ENCODE measurements around the gene JADE3. TPM values are rescaled to one million over a fixed set of nuclear protein-coding genes. Genes with fewer than 3 reads are reported as not detected.

Gene JADE3
- 6.3 TPM for total RNA-seq
- long read RNA-seq, full-length matches to known transcripts = 3 of 6 reads
- long read RNA-seq, partial matches to known transcripts = 3 of 6 reads
- long read RNA-seq, other reads (novel, unspliced or antisense) = 0 of 6 reads

- Histone ChIP-seq H3K4me3 (peak within 1 kb of the TSS; percentile 80), H3K9me3 (replicated peaks) (no peaks in the 10 kb centered on the region), H3K27me3 (ENCODE audit: low read depth) (no peaks in the 10 kb centered on the region), H3K27ac (replicated peaks) (peak within 1 kb of the TSS; percentile 88), H3K4me1 (peaks cover 25% of the 10 kb centered on the region), H3K36me3 (no peaks in the 10 kb centered on the region)
- DNase-seq = peak; percentile 80
- TF ChIP-seq CTCF (IDR thresholded peaks at IDR 0.05; ENCODE audit: borderline replicate concordance) = no peak
- intact Hi-C loops (cut with micrococcal nuclease) = loop anchor here (10.0 kb wide), 1 partner anchor 53 kb away; no protein-coding TSS in a partner anchor
These were observed at the start of gene JADE3 for GRCh38 chrX:46912098-46912602. Gene JADE3 (plus strand): TSS chrX:46912421. CDS start chrX:46984895, 72,474 bp downstream.

- Histone ChIP-seq H3K36me3 (peaks cover 7% of the 10 kb centered on the region), H3K27me3 (ENCODE audit: low read depth) (no peaks in the 10 kb centered on the region), H3K27ac (replicated peaks) (no peak overlapping the region), H3K4me1 (no peaks in the 10 kb centered on the region), H3K9me3 (replicated peaks) (no peaks in the 10 kb centered on the region), H3K4me3 (no peak overlapping the region)
- no peak for TF ChIP-seq CTCF (IDR thresholded peaks at IDR 0.05; ENCODE audit: borderline replicate concordance)
- DNase-seq = no peak
- intact Hi-C loops (cut with micrococcal nuclease) = no loop called here
These were observed 49.1 kb upstream of the JADE3 start for GRCh38 chrX:46863072-46863471.

- H3K4me1 ChIP-seq = no peaks in the 10 kb centered on the region
- no peak for DNase-seq
- H3K27me3 ChIP-seq (ENCODE audit: low read depth) = no peaks in the 10 kb centered on the region
- H3K9me3 ChIP-seq (replicated peaks) = no peaks in the 10 kb centered on the region
- TF ChIP-seq CTCF (IDR thresholded peaks at IDR 0.05; ENCODE audit: borderline replicate concordance) = no peak
- H3K27ac ChIP-seq (replicated peaks) = no peak overlapping the region
- peaks cover 7% of the 10 kb centered on the region for H3K36me3 ChIP-seq
- no peak overlapping the region for H3K4me3 ChIP-seq
- intact Hi-C loops (cut with micrococcal nuclease) = no loop called here
These were observed 47.6 kb upstream of the JADE3 start for GRCh38 chrX:46864606-46865005.

- Histone ChIP-seq H3K27ac (replicated peaks) (no peak overlapping the region), H3K36me3 (peaks cover 4% of the 10 kb centered on the region), H3K9me3 (replicated peaks) (no peaks in the 10 kb centered on the region), H3K4me3 (no peak overlapping the region), H3K4me1 (no peaks in the 10 kb centered on the region), H3K27me3 (ENCODE audit: low read depth) (no peaks in the 10 kb centered on the region)
- TF ChIP-seq CTCF (IDR thresholded peaks at IDR 0.05; ENCODE audit: borderline replicate concordance) = no peak
- DNase-seq = no peak
- intact Hi-C loops (cut with micrococcal nuclease) = no loop called here
These were observed 46.9 kb upstream of the JADE3 start for GRCh38 chrX:46865281-46865680.

GRCh38 chrX:46866726-46867125 lies 45.5 kb upstream of the JADE3 start:
- Histone ChIP-seq H3K4me3 (no peak overlapping the region), H3K9me3 (replicated peaks) (no peaks in the 10 kb centered on the region), H3K4me1 (no peaks in the 10 kb centered on the region), H3K27ac (replicated peaks) (no peak overlapping the region), H3K36me3 (no peaks in the 10 kb centered on the region), H3K27me3 (ENCODE audit: low read depth) (no peaks in the 10 kb centered on the region)
- TF ChIP-seq CTCF (IDR thresholded peaks at IDR 0.05; ENCODE audit: borderline replicate concordance) = no peak
- DNase-seq = no peak
- intact Hi-C loops (cut with micrococcal nuclease) = no loop called here

All from left ventricle myocardium inferior (tissue), 1 donor.